Vagina (tissue), 2 donors: ENCODE measurements around the gene DIRAS2.

Experiments used
- POLR2A ChIP-seq, 2 donors: fragments of 450-650 bp; IDR thresholded peaks; one replicate each; pipeline ENCODE4 v1.6.1; 2017; ENCODE audit warnings: antibody characterized with exemption in 2 of 2, mild to moderate bottlenecking in 2 of 2, moderate library complexity in 2 of 2
- POLR2AphosphoS5 ChIP-seq, 2 donors: sonication (generic); formaldehyde crosslinking; IDR thresholded peaks; one replicate each; pipeline ENCODE4 v1.9.0; 2017; ENCODE audit warnings: antibody characterized with exemption in 2 of 2, mild to moderate bottlenecking in 2 of 2, low read depth in 1 of 2; ENCODE audit not compliant: insufficient read depth in 1 of 2
- TF ChIP-seq, protein P1 (sequence below), 3 experiments: fragments of 450-650 bp in 2 of 3; fragments of 200-600 bp in 1 of 3; sonication (generic) in 1 of 3; IDR thresholded peaks; one replicate each; pipeline ENCODE4 v1.5.1; 2017 to 2019; ENCODE audit warnings: antibody characterized with exemption in 3 of 3, mild to moderate bottlenecking in 2 of 3, moderate library complexity in 2 of 3

GRCh38 chr9:90659650-90660364 is 17.2 kb upstream of the DIRAS2 start:
- no peak for TF ChIP-seq POLR2A (IDR thresholded peaks at IDR 0.05)
- TF ChIP-seq, protein P1, sequence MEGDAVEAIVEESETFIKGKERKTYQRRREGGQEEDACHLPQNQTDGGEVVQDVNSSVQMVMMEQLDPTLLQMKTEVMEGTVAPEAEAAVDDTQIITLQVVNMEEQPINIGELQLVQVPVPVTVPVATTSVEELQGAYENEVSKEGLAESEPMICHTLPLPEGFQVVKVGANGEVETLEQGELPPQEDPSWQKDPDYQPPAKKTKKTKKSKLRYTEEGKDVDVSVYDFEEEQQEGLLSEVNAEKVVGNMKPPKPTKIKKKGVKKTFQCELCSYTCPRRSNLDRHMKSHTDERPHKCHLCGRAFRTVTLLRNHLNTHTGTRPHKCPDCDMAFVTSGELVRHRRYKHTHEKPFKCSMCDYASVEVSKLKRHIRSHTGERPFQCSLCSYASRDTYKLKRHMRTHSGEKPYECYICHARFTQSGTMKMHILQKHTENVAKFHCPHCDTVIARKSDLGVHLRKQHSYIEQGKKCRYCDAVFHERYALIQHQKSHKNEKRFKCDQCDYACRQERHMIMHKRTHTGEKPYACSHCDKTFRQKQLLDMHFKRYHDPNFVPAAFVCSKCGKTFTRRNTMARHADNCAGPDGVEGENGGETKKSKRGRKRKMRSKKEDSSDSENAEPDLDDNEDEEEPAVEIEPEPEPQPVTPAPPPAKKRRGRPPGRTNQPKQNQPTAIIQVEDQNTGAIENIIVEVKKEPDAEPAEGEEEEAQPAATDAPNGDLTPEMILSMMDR (IDR thresholded peaks at IDR 0.05), result no peak
- TF ChIP-seq POLR2AphosphoS5 (IDR thresholded peaks at IDR 0.05; ENCODE audit: insufficient read depth in 1 of 2, low read depth in 1 of 2), result no peak
